Activated CD4-positive, alpha-beta memory T cell treated with anti-CD3 and anti-CD28 coated beads, Interleukin-2, amount 10 ng/mL, durations not matched to agents 7 days and 5 days (primary cell): Measurements from ENCODE around the gene BLOC1S5. TPM values are rescaled to one million over a fixed set of nuclear protein-coding genes. Genes with fewer than 3 reads are reported as not detected.
"Not testable (repeated sequence)": the region's sequence is repeated elsewhere in the genome, so short reads cannot be mapped to it uniquely, and the experiment has no call there.

ENCODE experiments used
- CTCF ChIA-PET: fragments of 350-600 bp; sonication (Branson Sonifier 250); formaldehyde crosslinking; loops from one replicate; lab custom pipeline; 2021; ENCODE audit warnings: antibody characterized with exemption, inconsistent platforms; lab: Charles Lee
- POLR2A ChIA-PET: fragments of 350-600 bp; sonication (Branson Sonifier 250); formaldehyde crosslinking; loops from one replicate; lab custom pipeline; 2021; ENCODE audit warnings: antibody characterized with exemption; lab: Charles Lee
- DNase-seq: peaks from one replicate; pipeline ENCODE4 v3.0.0-alpha.2; 2020
- H3K27ac Mint-ChIP-seq: one replicate; pipeline ENCODE4 v1.8.0; 2021; ENCODE audit warnings: mild to moderate bottlenecking, mixed read lengths
- H3K27me3 Mint-ChIP-seq: one replicate; pipeline ENCODE4 v1.8.0; 2021; ENCODE audit warnings: mixed read lengths
- H3K36me3 Mint-ChIP-seq: one replicate; pipeline ENCODE4 v1.8.0; 2021; ENCODE audit warnings: low read depth, mixed read lengths
- H3K4me1 Mint-ChIP-seq: one replicate; pipeline ENCODE4 v1.8.0; 2021; ENCODE audit warnings: mixed read lengths
- H3K4me3 Mint-ChIP-seq: one replicate; pipeline ENCODE4 v1.8.0; 2021; ENCODE audit warnings: mild to moderate bottlenecking, mixed read lengths
- H3K9me3 Mint-ChIP-seq: one replicate; pipeline ENCODE4 v1.8.0; 2021; ENCODE audit warnings: mixed read lengths
- total RNA-seq, 2 experiments: library from RNA; stranded (reverse); gene quantifications; one replicate each; pipeline ENCODE4 v1.2.3, GENCODE V29; 2021

BLOC1S5 gene
- total RNA-seq, 2 experiments from 2014 or later = 22.8 to 23.4 TPM

- CTCF ChIA-PET = interaction anchor here (1.5 kb wide), 1 partner anchor 271 kb away, joined by 3 read pairs; no protein-coding TSS in a partner anchor
- POLR2A ChIA-PET = interaction anchor here (0.6 kb wide), 1 partner anchor 1169 kb away, joined by 4 read pairs; no protein-coding TSS in a partner anchor
These were observed 70.2 kb downstream of the BLOC1S5 start for GRCh38 chr6:7993952-7994351.

GRCh38 chr6:7993399-7993798 is 70.8 kb downstream of the BLOC1S5 start:
- ChIA-PET CTCF (interaction anchor here (1.5 kb wide), 1 partner anchor 271 kb away, joined by 3 read pairs; no protein-coding TSS in a partner anchor), POLR2A (interaction anchor here (0.6 kb wide), 1 partner anchor 1168 kb away, joined by 4 read pairs; no protein-coding TSS in a partner anchor)
- Mint-ChIP-seq H3K4me1 (no peaks in the 10 kb centered on the region), H3K36me3 (no peaks in the 10 kb centered on the region), H3K27me3 (no peaks in the 10 kb centered on the region), H3K9me3 (no peaks in the 10 kb centered on the region), H3K4me3 (no peak overlapping the region), H3K27ac (no peak overlapping the region)
- DNase-seq = no peak

More at GRCh38 chr6:7993952-7994351, 70.2 kb downstream of the BLOC1S5 start:
- Mint-ChIP-seq H3K4me3 (no peak overlapping the region), H3K27me3 (no peaks in the 10 kb centered on the region), H3K36me3 (no peaks in the 10 kb centered on the region), H3K4me1 (no peaks in the 10 kb centered on the region), H3K9me3 (no peaks in the 10 kb centered on the region), H3K27ac (no peak overlapping the region)
- no peak for DNase-seq

GRCh38 chr6:7992002-7992815 is 72.0 kb downstream of the BLOC1S5 start:
- CTCF ChIA-PET = interaction anchor here (1.1 to 1.5 kb wide), 3 partner anchors 14 to 269 kb away, joined by 3 to 6 read pairs (median 4); no protein-coding TSS in a partner anchor
- H3K4me1 Mint-ChIP-seq = no peaks in the 10 kb centered on the region
- no peaks in the 10 kb centered on the region for H3K9me3 Mint-ChIP-seq
- no peaks in the 10 kb centered on the region for H3K36me3 Mint-ChIP-seq
- DNase-seq = no peak
- no peak overlapping the region for H3K27ac Mint-ChIP-seq
- no peak overlapping the region for H3K4me3 Mint-ChIP-seq
- H3K27me3 Mint-ChIP-seq = no peaks in the 10 kb centered on the region
- POLR2A ChIA-PET = interaction anchor here (1.3 kb wide), 1 partner anchor 11 kb away, joined by 3 read pairs; no protein-coding TSS in a partner anchor

GRCh38 chr6:7991536-7991935 is 72.7 kb downstream of the BLOC1S5 start:
- no peaks in the 10 kb centered on the region for H3K27me3 Mint-ChIP-seq
- ChIA-PET POLR2A (interaction anchor here (1.3 kb wide), 1 partner anchor 12 kb away, joined by 3 read pairs; no protein-coding TSS in a partner anchor), CTCF (no interaction called here)
- H3K27ac Mint-ChIP-seq = no peak overlapping the region
- no peaks in the 10 kb centered on the region for H3K36me3 Mint-ChIP-seq
- H3K9me3 Mint-ChIP-seq = peaks cover 2% of the 10 kb centered on the region
- no peaks in the 10 kb centered on the region for H3K4me1 Mint-ChIP-seq
- DNase-seq = no peak
- no peak overlapping the region for H3K4me3 Mint-ChIP-seq

GRCh38 chr6:7986219-7986618 is 78.0 kb downstream of the BLOC1S5 start:
- no peaks in the 10 kb centered on the region for H3K4me1 Mint-ChIP-seq
- no peak overlapping the region for H3K27ac Mint-ChIP-seq
- no peaks in the 10 kb centered on the region for H3K36me3 Mint-ChIP-seq
- ChIA-PET CTCF (no interaction called here), POLR2A (no interaction called here)
- peaks cover 1% of the 10 kb centered on the region for H3K27me3 Mint-ChIP-seq
- H3K4me3 Mint-ChIP-seq = no peak overlapping the region
- DNase-seq = no peak
- peaks cover 2% of the 10 kb centered on the region for H3K9me3 Mint-ChIP-seq

GRCh38 chr6:7983967-7984366 is 80.2 kb downstream of the BLOC1S5 start:
- H3K9me3 Mint-ChIP-seq, CTCF ChIA-PET, POLR2A ChIA-PET, H3K36me3 Mint-ChIP-seq, H3K27me3 Mint-ChIP-seq, DNase-seq, H3K27ac Mint-ChIP-seq, H3K4me3 Mint-ChIP-seq, H3K4me1 Mint-ChIP-seq: not testable (repeated sequence)

GRCh38 chr6:7979831-7980230 is 84.4 kb downstream of the BLOC1S5 start:
- no peaks in the 10 kb centered on the region for H3K9me3 Mint-ChIP-seq
- peaks cover 1% of the 10 kb centered on the region for H3K4me1 Mint-ChIP-seq
- CTCF ChIA-PET = no interaction called here

GRCh38 chr6:7978736-7979135 is 85.5 kb downstream of the BLOC1S5 start:
- ChIA-PET CTCF (no interaction called here), POLR2A (no interaction called here)
- Mint-ChIP-seq H3K9me3 (no peaks in the 10 kb centered on the region), H3K27me3 (peaks cover 23% of the 10 kb centered on the region), H3K27ac (no peak overlapping the region), H3K4me3 (no peak overlapping the region), H3K36me3 (no peaks in the 10 kb centered on the region), H3K4me1 (peaks cover 1% of the 10 kb centered on the region)
- no peak for DNase-seq

More at GRCh38 chr6:7979831-7980230, 84.4 kb downstream of the BLOC1S5 start:
- Mint-ChIP-seq H3K27me3 (peaks cover 19% of the 10 kb centered on the region), H3K36me3 (no peaks in the 10 kb centered on the region), H3K4me3 (no peak overlapping the region), H3K27ac (no peak overlapping the region)
- POLR2A ChIA-PET = no interaction called here
- DNase-seq = no peak

GRCh38 chr6:7976485-7977056 is 87.6 kb downstream of the BLOC1S5 start:
- POLR2A ChIA-PET = no interaction called here
- Mint-ChIP-seq H3K4me3 (no peak overlapping the region), H3K36me3 (no peaks in the 10 kb centered on the region), H3K4me1 (peaks cover 1% of the 10 kb centered on the region), H3K27ac (no peak overlapping the region), H3K9me3 (no peaks in the 10 kb centered on the region), H3K27me3 (peaks cover 23% of the 10 kb centered on the region)
- no peak for DNase-seq
- CTCF ChIA-PET = no interaction called here

- ChIA-PET POLR2A (no interaction called here), CTCF (no interaction called here)
- no peak for DNase-seq
- H3K36me3 Mint-ChIP-seq = no peaks in the 10 kb centered on the region
- H3K4me3 Mint-ChIP-seq = no peak overlapping the region
- H3K27ac Mint-ChIP-seq = no peak overlapping the region
- H3K9me3 Mint-ChIP-seq = no peaks in the 10 kb centered on the region
- peaks cover 22% of the 10 kb centered on the region for H3K27me3 Mint-ChIP-seq
- peaks cover 1% of the 10 kb centered on the region for H3K4me1 Mint-ChIP-seq
These were observed 88.4 kb downstream of the BLOC1S5 start for GRCh38 chr6:7975764-7976146.

GRCh38 chr6:7974938-7975763 is 89.0 kb downstream of the BLOC1S5 start:
- POLR2A ChIA-PET = no interaction called here
- CTCF ChIA-PET = no interaction called here
- peaks cover 22% of the 10 kb centered on the region for H3K27me3 Mint-ChIP-seq
- no peak overlapping the region for H3K4me3 Mint-ChIP-seq
- no peak for DNase-seq
- no peaks in the 10 kb centered on the region for H3K36me3 Mint-ChIP-seq
- H3K9me3 Mint-ChIP-seq = no peaks in the 10 kb centered on the region
- H3K27ac Mint-ChIP-seq = no peak overlapping the region
- H3K4me1 Mint-ChIP-seq = peaks cover 1% of the 10 kb centered on the region

GRCh38 chr6:7974565-7974937 is 89.6 kb downstream of the BLOC1S5 start:
- no peak overlapping the region for H3K4me3 Mint-ChIP-seq
- ChIA-PET CTCF (no interaction called here), POLR2A (no interaction called here)
- no peaks in the 10 kb centered on the region for H3K36me3 Mint-ChIP-seq
- peaks cover 1% of the 10 kb centered on the region for H3K4me1 Mint-ChIP-seq
- no peak for DNase-seq
- H3K9me3 Mint-ChIP-seq = peaks cover 3% of the 10 kb centered on the region
- H3K27ac Mint-ChIP-seq = no peak overlapping the region
- H3K27me3 Mint-ChIP-seq = peaks cover 22% of the 10 kb centered on the region

GRCh38 chr6:7973584-7973983 is 90.6 kb downstream of the BLOC1S5 start:
- peaks cover 1% of the 10 kb centered on the region for H3K4me1 Mint-ChIP-seq
- no peak overlapping the region for H3K4me3 Mint-ChIP-seq
- ChIA-PET POLR2A (no interaction called here), CTCF (no interaction called here)
- H3K27me3 Mint-ChIP-seq = peaks cover 22% of the 10 kb centered on the region
- H3K27ac Mint-ChIP-seq = no peak overlapping the region
- H3K9me3 Mint-ChIP-seq = peaks cover 3% of the 10 kb centered on the region
- DNase-seq = no peak
- H3K36me3 Mint-ChIP-seq = no peaks in the 10 kb centered on the region
